ENCODE results near the gene ECEL1.
"Not testable (repeated sequence)": the region's sequence is repeated elsewhere in the genome, so short reads cannot be mapped to it uniquely, and the experiment has no call there.

- not testable (repeated sequence) for TF ChIP-seq CTCF (conservative IDR thresholded peaks at IDR 0.05; ENCODE audit: low read depth, low read length); POLR2A (IDR thresholded peaks at IDR 0.05; ENCODE audit: low read depth, low read length); MAFK (IDR thresholded peaks at IDR 0.05; ENCODE audit: low read depth, low read length); RFX5 (IDR thresholded peaks at IDR 0.05; ENCODE audit: low read depth, low read length); NFE2L2 (IDR thresholded peaks at IDR 0.05; ENCODE audit: low read depth, low read length); RCOR1 (IDR thresholded peaks at IDR 0.05; ENCODE audit: insufficient replicate concordance, low read length); CEBPB (IDR thresholded peaks at IDR 0.05; ENCODE audit: low read depth, low read length); SMC3 (IDR thresholded peaks at IDR 0.05; ENCODE audit: low read depth, low read length); MAZ (IDR thresholded peaks at IDR 0.05; ENCODE audit: borderline replicate concordance, low read depth, low read length); RAD21 (IDR thresholded peaks at IDR 0.05; ENCODE audit: low read length)
These were observed 42.3 kb downstream of the ECEL1 start for GRCh38 chr2:232445149-232445885.
